BE2C (cell line): ENCODE measurements around the gene ZSCAN18.
A peak's percentile ranks its signal among the peaks of the same experiment; 100 is the strongest.

Source experiments
- DNase-seq: peaks from one replicate; pipeline ENCODE4 v3.0.0-alpha.2; 2020
- H3K27me3 ChIP-seq: fragments of 250-450 bp; sonication (Bioruptor Pico); 2 replicates; pipeline ENCODE4 v1.5.1; 2020; ENCODE audit warnings: mild to moderate bottlenecking
- H3K36me3 ChIP-seq: fragments of 250-450 bp; sonication (Bioruptor Pico); 2 replicates; pipeline ENCODE4 v1.5.1; 2020; ENCODE audit warnings: mild to moderate bottlenecking
- H3K4me1 ChIP-seq: fragments of 250-450 bp; sonication (Bioruptor Pico); 2 replicates; pipeline ENCODE4 v1.5.1; 2020
- H3K4me3 ChIP-seq: 2 replicates; pipeline ENCODE4 v1.5.1; 2011; ENCODE audit warnings: low read depth, low read length
- H3K9me3 ChIP-seq: fragments of 250-450 bp; sonication (Bioruptor Pico); 2 replicates; pipeline ENCODE4 v1.5.1; 2020
- CTCF ChIP-seq: IDR thresholded peaks from 2 replicates; pipeline ENCODE4 v1.5.1; 2012; ENCODE audit warnings: mild to moderate bottlenecking, low read depth, low read length

The ZSCAN18 gene

GRCh38 chr19:58042495-58043340 is 55.3 kb downstream of the ZSCAN18 start:
- DNase-seq, result no peak
- Histone ChIP-seq H3K9me3 (peaks cover 3% of the 10 kb centered on the region; the same call in 1 of the 2 replicates), H3K4me1 (no peaks in the 10 kb centered on the region), H3K4me3 (no peak overlapping the region), H3K36me3 (no peaks in the 10 kb centered on the region), H3K27me3 (no peaks in the 10 kb centered on the region)
- no peak for TF ChIP-seq CTCF

- no peaks in the 10 kb centered on the region for H3K4me1 ChIP-seq
- H3K36me3 ChIP-seq, result no peaks in the 10 kb centered on the region
- no peaks in the 10 kb centered on the region for H3K27me3 ChIP-seq
- no peak overlapping the region for H3K4me3 ChIP-seq
- no peak for DNase-seq
- peaks cover 3% of the 10 kb centered on the region; the same call in 1 of the 2 replicates for H3K9me3 ChIP-seq
- no peak for TF ChIP-seq CTCF
Measured at GRCh38 chr19:58040751-58041525, 57.1 kb downstream of the ZSCAN18 start.

GRCh38 chr19:58038688-58039204 is 59.3 kb downstream of the ZSCAN18 start:
- H3K27me3 ChIP-seq, result no peaks in the 10 kb centered on the region
- H3K36me3 ChIP-seq, result no peaks in the 10 kb centered on the region
- no peak for TF ChIP-seq CTCF
- no peak overlapping the region for H3K4me3 ChIP-seq
- H3K9me3 ChIP-seq, result peaks cover 3% of the 10 kb centered on the region; the same call in 1 of the 2 replicates
- H3K4me1 ChIP-seq, result no peaks in the 10 kb centered on the region
- no peak for DNase-seq

- Histone ChIP-seq H3K9me3 (peaks cover 3% of the 10 kb centered on the region; the same call in 1 of the 2 replicates), H3K4me3 (no peak overlapping the region), H3K27me3 (no peaks in the 10 kb centered on the region), H3K4me1 (no peaks in the 10 kb centered on the region), H3K36me3 (no peaks in the 10 kb centered on the region)
- peak; percentile 26 for DNase-seq
- TF ChIP-seq CTCF, result no peak
Measured at GRCh38 chr19:58037927-58038687, 59.9 kb downstream of the ZSCAN18 start.

GRCh38 chr19:58035863-58036262 is 62.2 kb downstream of the ZSCAN18 start:
- Histone ChIP-seq H3K4me3 (no peak overlapping the region), H3K27me3 (no peaks in the 10 kb centered on the region), H3K36me3 (no peaks in the 10 kb centered on the region), H3K9me3 (peaks cover 3% of the 10 kb centered on the region; the same call in 1 of the 2 replicates), H3K4me1 (no peaks in the 10 kb centered on the region)
- TF ChIP-seq CTCF, result no peak
- no peak for DNase-seq
